ENCODE measurements around the gene HNRNPLL. TPM values are rescaled to one million over a fixed set of nuclear protein-coding genes. Genes with fewer than 3 reads are reported as not detected.

HNRNPLL gene
- total and polyA plus RNA-seq, 2 experiments from 2014 or later, result 42.5 to 53.4 TPM

- TF ChIP-seq POLR2AphosphoS5 (IDR thresholded peaks at IDR 0.05; ENCODE audit: low read depth), result no peak
- TF ChIP-seq CTCF (conservative IDR thresholded peaks at IDR 0.05; ENCODE audit: low read depth in 2 of 2), result no peak
- no peak for TF ChIP-seq STAT1 (IDR thresholded peaks at IDR 0.05; ENCODE audit: unreplicated experiment)
- no peak for TF ChIP-seq JUNB (IDR thresholded peaks at IDR 0.05; ENCODE audit: unreplicated experiment)
- TF ChIP-seq ETS1 (IDR thresholded peaks at IDR 0.05), result no peak
- no peak for TF ChIP-seq EZH2 (IDR thresholded peaks at IDR 0.05; ENCODE audit: low read depth, unreplicated experiment)
- TF ChIP-seq, protein P1, sequence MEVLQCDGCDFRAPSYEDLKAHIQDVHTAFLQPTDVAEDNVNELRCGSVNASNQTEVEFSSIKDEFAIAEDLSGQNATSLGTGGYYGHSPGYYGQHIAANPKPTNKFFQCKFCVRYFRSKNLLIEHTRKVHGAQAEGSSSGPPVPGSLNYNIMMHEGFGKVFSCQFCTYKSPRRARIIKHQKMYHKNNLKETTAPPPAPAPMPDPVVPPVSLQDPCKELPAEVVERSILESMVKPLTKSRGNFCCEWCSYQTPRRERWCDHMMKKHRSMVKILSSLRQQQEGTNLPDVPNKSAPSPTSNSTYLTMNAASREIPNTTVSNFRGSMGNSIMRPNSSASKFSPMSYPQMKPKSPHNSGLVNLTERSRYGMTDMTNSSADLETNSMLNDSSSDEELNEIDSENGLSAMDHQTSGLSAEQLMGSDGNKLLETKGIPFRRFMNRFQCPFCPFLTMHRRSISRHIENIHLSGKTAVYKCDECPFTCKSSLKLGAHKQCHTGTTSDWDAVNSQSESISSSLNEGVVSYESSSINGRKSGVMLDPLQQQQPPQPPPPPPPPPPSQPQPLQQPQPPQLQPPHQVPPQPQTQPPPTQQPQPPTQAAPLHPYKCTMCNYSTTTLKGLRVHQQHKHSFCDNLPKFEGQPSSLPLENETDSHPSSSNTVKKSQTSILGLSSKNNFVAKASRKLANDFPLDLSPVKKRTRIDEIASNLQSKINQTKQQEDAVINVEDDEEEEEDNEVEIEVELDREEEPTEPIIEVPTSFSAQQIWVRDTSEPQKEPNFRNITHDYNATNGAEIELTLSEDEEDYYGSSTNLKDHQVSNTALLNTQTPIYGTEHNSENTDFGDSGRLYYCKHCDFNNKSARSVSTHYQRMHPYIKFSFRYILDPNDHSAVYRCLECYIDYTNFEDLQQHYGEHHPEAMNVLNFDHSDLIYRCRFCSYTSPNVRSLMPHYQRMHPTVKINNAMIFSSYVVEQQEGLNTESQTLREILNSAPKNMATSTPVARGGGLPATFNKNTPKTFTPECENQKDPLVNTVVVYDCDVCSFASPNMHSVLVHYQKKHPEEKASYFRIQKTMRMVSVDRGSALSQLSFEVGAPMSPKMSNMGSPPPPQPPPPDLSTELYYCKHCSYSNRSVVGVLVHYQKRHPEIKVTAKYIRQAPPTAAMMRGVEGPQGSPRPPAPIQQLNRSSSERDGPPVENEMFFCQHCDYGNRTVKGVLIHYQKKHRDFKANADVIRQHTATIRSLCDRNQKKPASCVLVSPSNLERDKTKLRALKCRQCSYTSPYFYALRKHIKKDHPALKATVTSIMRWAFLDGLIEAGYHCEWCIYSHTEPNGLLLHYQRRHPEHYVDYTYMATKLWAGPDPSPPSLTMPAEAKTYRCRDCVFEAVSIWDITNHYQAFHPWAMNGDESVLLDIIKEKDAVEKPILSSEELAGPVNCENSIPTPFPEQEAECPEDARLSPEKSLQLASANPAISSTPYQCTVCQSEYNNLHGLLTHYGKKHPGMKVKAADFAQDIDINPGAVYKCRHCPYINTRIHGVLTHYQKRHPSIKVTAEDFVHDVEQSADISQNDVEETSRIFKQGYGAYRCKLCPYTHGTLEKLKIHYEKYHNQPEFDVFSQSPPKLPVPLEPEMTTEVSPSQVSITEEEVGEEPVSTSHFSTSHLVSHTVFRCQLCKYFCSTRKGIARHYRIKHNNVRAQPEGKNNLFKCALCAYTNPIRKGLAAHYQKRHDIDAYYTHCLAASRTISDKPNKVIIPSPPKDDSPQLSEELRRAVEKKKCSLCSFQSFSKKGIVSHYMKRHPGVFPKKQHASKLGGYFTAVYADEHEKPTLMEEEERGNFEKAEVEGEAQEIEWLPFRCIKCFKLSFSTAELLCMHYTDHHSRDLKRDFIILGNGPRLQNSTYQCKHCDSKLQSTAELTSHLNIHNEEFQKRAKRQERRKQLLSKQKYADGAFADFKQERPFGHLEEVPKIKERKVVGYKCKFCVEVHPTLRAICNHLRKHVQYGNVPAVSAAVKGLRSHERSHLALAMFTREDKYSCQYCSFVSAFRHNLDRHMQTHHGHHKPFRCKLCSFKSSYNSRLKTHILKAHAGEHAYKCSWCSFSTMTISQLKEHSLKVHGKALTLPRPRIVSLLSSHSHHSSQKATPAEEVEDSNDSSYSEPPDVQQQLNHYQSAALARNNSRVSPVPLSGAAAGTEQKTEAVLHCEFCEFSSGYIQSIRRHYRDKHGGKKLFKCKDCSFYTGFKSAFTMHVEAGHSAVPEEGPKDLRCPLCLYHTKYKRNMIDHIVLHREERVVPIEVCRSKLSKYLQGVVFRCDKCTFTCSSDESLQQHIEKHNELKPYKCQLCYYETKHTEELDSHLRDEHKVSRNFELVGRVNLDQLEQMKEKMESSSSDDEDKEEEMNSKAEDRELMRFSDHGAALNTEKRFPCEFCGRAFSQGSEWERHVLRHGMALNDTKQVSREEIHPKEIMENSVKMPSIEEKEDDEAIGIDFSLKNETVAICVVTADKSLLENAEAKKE (CRISPR knock-in tag; IDR thresholded peaks at IDR 0.05), result no peak
- TF ChIP-seq CREB1 (CRISPR knock-in tag; IDR thresholded peaks at IDR 0.05; ENCODE audit: low read depth), result no peak
- TF ChIP-seq, protein P2, sequence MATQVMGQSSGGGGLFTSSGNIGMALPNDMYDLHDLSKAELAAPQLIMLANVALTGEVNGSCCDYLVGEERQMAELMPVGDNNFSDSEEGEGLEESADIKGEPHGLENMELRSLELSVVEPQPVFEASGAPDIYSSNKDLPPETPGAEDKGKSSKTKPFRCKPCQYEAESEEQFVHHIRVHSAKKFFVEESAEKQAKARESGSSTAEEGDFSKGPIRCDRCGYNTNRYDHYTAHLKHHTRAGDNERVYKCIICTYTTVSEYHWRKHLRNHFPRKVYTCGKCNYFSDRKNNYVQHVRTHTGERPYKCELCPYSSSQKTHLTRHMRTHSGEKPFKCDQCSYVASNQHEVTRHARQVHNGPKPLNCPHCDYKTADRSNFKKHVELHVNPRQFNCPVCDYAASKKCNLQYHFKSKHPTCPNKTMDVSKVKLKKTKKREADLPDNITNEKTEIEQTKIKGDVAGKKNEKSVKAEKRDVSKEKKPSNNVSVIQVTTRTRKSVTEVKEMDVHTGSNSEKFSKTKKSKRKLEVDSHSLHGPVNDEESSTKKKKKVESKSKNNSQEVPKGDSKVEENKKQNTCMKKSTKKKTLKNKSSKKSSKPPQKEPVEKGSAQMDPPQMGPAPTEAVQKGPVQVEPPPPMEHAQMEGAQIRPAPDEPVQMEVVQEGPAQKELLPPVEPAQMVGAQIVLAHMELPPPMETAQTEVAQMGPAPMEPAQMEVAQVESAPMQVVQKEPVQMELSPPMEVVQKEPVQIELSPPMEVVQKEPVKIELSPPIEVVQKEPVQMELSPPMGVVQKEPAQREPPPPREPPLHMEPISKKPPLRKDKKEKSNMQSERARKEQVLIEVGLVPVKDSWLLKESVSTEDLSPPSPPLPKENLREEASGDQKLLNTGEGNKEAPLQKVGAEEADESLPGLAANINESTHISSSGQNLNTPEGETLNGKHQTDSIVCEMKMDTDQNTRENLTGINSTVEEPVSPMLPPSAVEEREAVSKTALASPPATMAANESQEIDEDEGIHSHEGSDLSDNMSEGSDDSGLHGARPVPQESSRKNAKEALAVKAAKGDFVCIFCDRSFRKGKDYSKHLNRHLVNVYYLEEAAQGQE (IDR thresholded peaks at IDR 0.05; ENCODE audit: unreplicated experiment), result no peak
- no peak for TF ChIP-seq ZNF114 (CRISPR knock-in tag; IDR thresholded peaks at IDR 0.05)
- no peak for TF ChIP-seq EZH2phosphoT487 (IDR thresholded peaks at IDR 0.05; ENCODE audit: unreplicated experiment)
- no peak for TF ChIP-seq NANOG (IDR thresholded peaks at IDR 0.05; ENCODE audit: borderline replicate concordance)
- no peak for TF ChIP-seq ZNF331 (CRISPR knock-in tag; IDR thresholded peaks at IDR 0.05; ENCODE audit: low read depth)
- Histone ChIP-seq H3K36me3 (ENCODE audit: insufficient read depth) (no peaks in the 10 kb centered on the region), H3K79me2 (replicated peaks; ENCODE audit: insufficient read depth) (no peaks in the 10 kb centered on the region), H3K27ac (ENCODE audit: low read depth) (no peak overlapping the region), H4K20me1 (replicated peaks; ENCODE audit: insufficient read depth) (no peaks in the 10 kb centered on the region), H3K9me2 (ENCODE audit: insufficient read depth) (no peaks in the 10 kb centered on the region; the same call in 1 of the 2 replicates), H3K4me3 (no peak overlapping the region), H3F3A (replicated peaks; ENCODE audit: low read depth) (no peaks in the 10 kb centered on the region), H3K4me2 (no peak overlapping the region), H3K4me1 (ENCODE audit: insufficient read depth) (peaks cover 11% of the 10 kb centered on the region; the same call in 1 of the 2 replicates), H2AFZ (no peak overlapping the region), H3K27me3 (ENCODE audit: insufficient read depth) (no peaks in the 10 kb centered on the region)
- Mint-ChIP-seq H3K27me3 (ENCODE audit: insufficient read depth, low read depth, poor library complexity) (no peaks in the 10 kb centered on the region), H3K4me3 (no peak overlapping the region), H3K27ac (no peak overlapping the region), H3K4me1 (peaks cover 17% of the 10 kb centered on the region), H3K9me3 (no peaks in the 10 kb centered on the region), H3K36me3 (ENCODE audit: low read depth) (no peaks in the 10 kb centered on the region)
- no peak for ATAC-seq
- no peak for DNase-seq (ENCODE audit: low spot score)
Observed at GRCh38 chr2:38615237-38615636, 12.5 kb upstream of the HNRNPLL start.
